ENCODE results near the gene NR2E1.

The NR2E1 gene

DNA sequence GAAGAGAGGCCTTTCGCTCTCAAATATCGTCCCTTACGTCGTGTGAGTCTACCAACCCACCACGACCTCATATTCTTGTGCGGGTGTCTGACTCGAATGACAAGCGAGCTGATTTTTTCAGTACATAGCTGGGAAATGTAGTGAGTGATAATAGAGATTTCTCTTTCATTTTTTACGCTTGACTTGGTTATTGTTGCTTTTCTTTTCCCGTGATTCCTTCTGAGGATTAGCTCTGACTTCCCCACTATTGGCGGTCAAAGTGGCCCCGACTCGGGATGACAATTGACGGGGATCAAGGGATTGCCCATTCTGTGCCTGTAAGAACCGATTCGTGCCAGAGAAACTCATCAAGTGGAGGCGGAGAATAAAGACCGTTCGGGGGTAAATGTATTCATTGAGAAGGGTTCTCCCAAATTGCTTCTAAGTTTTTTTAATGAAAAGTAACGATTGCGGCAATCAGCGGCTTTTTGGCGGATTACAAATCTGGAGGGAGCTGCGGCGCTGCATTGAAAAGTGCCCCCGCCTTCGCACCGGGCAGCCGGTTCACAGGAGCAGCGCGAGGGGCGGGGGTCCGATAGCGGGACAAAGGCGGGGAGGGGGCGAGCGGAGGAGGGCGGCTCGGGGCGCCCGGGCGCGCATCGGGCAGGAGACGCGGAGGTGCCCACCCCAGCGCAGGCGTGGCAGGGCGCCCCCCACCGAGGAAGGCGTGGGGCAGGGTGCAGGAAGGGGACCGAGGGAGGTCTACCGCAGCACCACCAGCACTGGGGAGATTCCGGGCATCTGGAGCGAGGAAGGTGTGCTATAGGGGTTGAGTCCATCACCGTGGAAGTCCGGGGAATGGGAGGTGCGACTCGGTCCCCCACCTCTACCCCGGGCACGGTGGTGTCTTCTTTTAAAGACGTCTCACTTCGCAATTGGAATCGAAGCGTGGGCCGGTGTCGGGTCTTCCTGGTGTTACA, 46.7 kb upstream of the NR2E1 start:
- TF ChIP-seq, protein P1, sequence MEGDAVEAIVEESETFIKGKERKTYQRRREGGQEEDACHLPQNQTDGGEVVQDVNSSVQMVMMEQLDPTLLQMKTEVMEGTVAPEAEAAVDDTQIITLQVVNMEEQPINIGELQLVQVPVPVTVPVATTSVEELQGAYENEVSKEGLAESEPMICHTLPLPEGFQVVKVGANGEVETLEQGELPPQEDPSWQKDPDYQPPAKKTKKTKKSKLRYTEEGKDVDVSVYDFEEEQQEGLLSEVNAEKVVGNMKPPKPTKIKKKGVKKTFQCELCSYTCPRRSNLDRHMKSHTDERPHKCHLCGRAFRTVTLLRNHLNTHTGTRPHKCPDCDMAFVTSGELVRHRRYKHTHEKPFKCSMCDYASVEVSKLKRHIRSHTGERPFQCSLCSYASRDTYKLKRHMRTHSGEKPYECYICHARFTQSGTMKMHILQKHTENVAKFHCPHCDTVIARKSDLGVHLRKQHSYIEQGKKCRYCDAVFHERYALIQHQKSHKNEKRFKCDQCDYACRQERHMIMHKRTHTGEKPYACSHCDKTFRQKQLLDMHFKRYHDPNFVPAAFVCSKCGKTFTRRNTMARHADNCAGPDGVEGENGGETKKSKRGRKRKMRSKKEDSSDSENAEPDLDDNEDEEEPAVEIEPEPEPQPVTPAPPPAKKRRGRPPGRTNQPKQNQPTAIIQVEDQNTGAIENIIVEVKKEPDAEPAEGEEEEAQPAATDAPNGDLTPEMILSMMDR (IDR thresholded peaks at IDR 0.05; ENCODE audit: low read depth, low read length, missing control alignments), result no peak
- H3K36me3 ChIP-seq (replicated peaks), result no peaks in the 10 kb centered on the region
- in situ Hi-C loops (cut with HindIII; ENCODE audit: low pct_ligation_motif_present, low sequenced_read_pairs), result loop anchor here (25.0 kb wide), 1 partner anchor 368 kb away; no protein-coding TSS in a partner anchor
- peak overlapping the region; percentile 12 for H3K4me3 ChIP-seq (ENCODE audit: low read depth, low read length)
- no peak for DNase-seq
- H3K27me3 ChIP-seq (replicated peaks), result peaks cover 67% of the 10 kb centered on the region
- H3K27ac ChIP-seq, result no peak overlapping the region

- in situ Hi-C loops (cut with HindIII; ENCODE audit: low pct_ligation_motif_present, low sequenced_read_pairs), result loop anchor here (25.0 kb wide), 1 partner anchor 368 kb away; no protein-coding TSS in a partner anchor
- no peak for DNase-seq
- no peak overlapping the region for H3K4me3 ChIP-seq (ENCODE audit: low read depth, low read length)
- peaks cover 65% of the 10 kb centered on the region for H3K27me3 ChIP-seq (replicated peaks)
- no peak overlapping the region for H3K27ac ChIP-seq
- H3K36me3 ChIP-seq (replicated peaks), result no peaks in the 10 kb centered on the region
- TF ChIP-seq, protein P1 (IDR thresholded peaks at IDR 0.05; ENCODE audit: low read depth, low read length, missing control alignments), result no peak
These were observed 46.1 kb upstream of the NR2E1 start for GRCh38 chr6:108119769-108120141.

DNA sequence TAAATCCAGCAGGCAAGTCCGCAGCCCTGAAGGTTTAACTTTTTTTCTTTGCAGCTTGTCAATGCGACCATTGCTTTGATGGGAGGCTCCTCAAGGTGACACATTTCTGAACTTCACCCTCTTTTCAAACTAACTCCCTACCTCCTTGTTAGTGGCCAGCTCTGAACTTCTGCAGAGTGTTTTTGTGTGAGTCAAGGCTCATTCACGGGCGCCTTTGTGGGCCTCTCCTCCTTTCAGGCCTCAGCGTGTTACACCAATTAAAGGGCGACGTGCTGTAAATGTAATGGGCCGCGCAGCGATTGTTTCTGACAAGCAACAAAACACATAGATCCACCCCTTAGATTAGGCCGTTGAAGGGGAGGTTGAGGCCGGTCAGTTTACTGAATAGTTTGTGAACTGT, 45.5 kb upstream of the NR2E1 start:
- DNase-seq, result no peak
- Histone ChIP-seq H3K4me3 (ENCODE audit: low read depth, low read length) (no peak overlapping the region), H3K27ac (no peak overlapping the region), H3K36me3 (replicated peaks) (no peaks in the 10 kb centered on the region), H3K27me3 (replicated peaks) (peaks cover 61% of the 10 kb centered on the region)
- in situ Hi-C loops (cut with HindIII; ENCODE audit: low pct_ligation_motif_present, low sequenced_read_pairs), result loop anchor here (25.0 kb wide), 1 partner anchor 367 kb away; no protein-coding TSS in a partner anchor
- TF ChIP-seq, protein P1 (IDR thresholded peaks at IDR 0.05; ENCODE audit: low read depth, low read length, missing control alignments), result no peak

DNA sequence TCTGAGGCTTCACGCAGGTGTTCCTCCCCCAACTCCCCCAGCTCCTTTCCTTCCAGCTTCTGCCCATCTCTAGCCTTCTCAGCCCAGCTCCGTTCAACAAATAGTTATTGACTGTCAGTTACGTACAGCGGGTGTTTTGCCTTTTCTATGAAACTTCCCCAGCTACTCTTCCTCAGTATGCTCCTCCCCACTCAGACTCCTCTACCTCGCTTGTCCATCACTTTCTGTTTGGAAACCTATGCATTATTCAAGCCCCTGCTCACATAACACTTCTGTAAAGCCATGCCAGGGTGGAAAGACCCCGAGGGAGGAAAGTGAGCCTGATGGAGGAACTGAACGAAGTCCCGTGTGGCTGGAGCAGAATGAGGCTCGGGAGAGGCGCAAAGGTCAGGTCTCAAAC, 44.2 kb upstream of the NR2E1 start:
- TF ChIP-seq, protein P1 (IDR thresholded peaks at IDR 0.05; ENCODE audit: low read depth, low read length, missing control alignments), result no peak
- in situ Hi-C loops (cut with HindIII; ENCODE audit: low pct_ligation_motif_present, low sequenced_read_pairs), result loop anchor here (25.0 kb wide), 1 partner anchor 366 kb away; no protein-coding TSS in a partner anchor
- DNase-seq, result no peak

GRCh38 chr6:108123481-108123929, 42.3 kb upstream of the NR2E1 start:
- TF ChIP-seq, protein P1 (IDR thresholded peaks at IDR 0.05; ENCODE audit: low read depth, low read length, missing control alignments), result no peak
- Histone ChIP-seq H3K27me3 (replicated peaks) (peaks cover 33% of the 10 kb centered on the region), H3K36me3 (replicated peaks) (no peaks in the 10 kb centered on the region), H3K4me3 (ENCODE audit: low read depth, low read length) (no peak overlapping the region), H3K27ac (no peak overlapping the region)
- in situ Hi-C loops (cut with HindIII; ENCODE audit: low pct_ligation_motif_present, low sequenced_read_pairs), result loop anchor here (25.0 kb wide), 1 partner anchor 364 kb away; no protein-coding TSS in a partner anchor
- DNase-seq, result no peak

More for the DNA sequence above, 44.2 kb upstream of the NR2E1 start:
- H3K4me3 ChIP-seq (ENCODE audit: low read depth, low read length), result no peak overlapping the region
- peaks cover 49% of the 10 kb centered on the region for H3K27me3 ChIP-seq (replicated peaks)
- no peaks in the 10 kb centered on the region for H3K36me3 ChIP-seq (replicated peaks)
- H3K27ac ChIP-seq, result no peak overlapping the region

Data from brain microvascular endothelial cell (primary cell).